Muscle layer of colon (tissue), 2 donors: Measurements from ENCODE around the gene IL1RAPL1.

ENCODE experiments used
- H3K27ac ChIP-seq: one replicate; pipeline ENCODE4 v1.7.0; 2013; ENCODE audit warnings: low read depth, mild to moderate bottlenecking, low read length, moderate library complexity
- H3K27me3 ChIP-seq, 2 donors: one replicate each; pipeline ENCODE4 v1.7.0; 2013; ENCODE audit warnings: low read length in 2 of 2, mild to moderate bottlenecking in 2 of 2; ENCODE audit not compliant: insufficient read depth in 2 of 2, control insufficient read depth in 1 of 2
- H3K36me3 ChIP-seq: one replicate; pipeline ENCODE4 v1.7.0; 2013; ENCODE audit warnings: mild to moderate bottlenecking, low read length; ENCODE audit not compliant: insufficient read depth
- H3K4me1 ChIP-seq: one replicate; pipeline ENCODE4 v1.7.0; 2013; ENCODE audit warnings: mild to moderate bottlenecking, low read length; ENCODE audit not compliant: insufficient read depth
- H3K4me3 ChIP-seq, 2 donors: one replicate each; pipeline ENCODE4 v1.7.0; 2013; ENCODE audit warnings: low read length in 2 of 2, low read depth in 1 of 2, mild to moderate bottlenecking in 1 of 2, moderate library complexity in 1 of 2
- H3K9ac ChIP-seq: one replicate; pipeline ENCODE4 v1.7.0; 2013; ENCODE audit warnings: low read length
- H3K9me3 ChIP-seq: one replicate; pipeline ENCODE4 v1.7.0; 2013; ENCODE audit warnings: mild to moderate bottlenecking, low read length
- donor health status: abdominal sarcoma.
- donor health status: Adenocarcinoma of cecum.

Gene IL1RAPL1

DNA sequence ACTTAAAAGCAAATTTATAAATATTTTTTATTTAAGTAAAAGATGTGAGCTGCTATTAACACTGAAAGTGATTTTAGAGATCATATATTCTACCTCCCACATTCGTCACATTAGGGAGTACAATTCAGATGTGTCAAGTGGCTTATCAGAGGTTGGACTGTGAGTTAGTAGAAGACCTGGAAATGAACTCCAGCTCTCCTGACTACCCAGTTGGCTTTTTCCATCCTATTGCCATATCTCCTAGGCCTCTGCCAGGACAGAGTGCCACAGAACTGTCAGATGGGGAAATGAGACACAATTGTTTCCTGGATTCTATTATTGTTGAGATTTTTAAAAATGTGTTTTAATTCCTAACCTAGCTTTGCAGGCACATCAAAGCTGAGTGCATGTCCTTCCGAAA is 994.0 kb downstream of the IL1RAPL1 start:
- Histone ChIP-seq H3K4me1 (no peaks in the 10 kb centered on the region), H3K4me3 (no peak overlapping the region), H3K36me3 (no peaks in the 10 kb centered on the region), H3K9ac (no peak overlapping the region), H3K27ac (no peak overlapping the region), H3K9me3 (no peaks in the 10 kb centered on the region), H3K27me3 (no peaks in the 10 kb centered on the region)

DNA sequence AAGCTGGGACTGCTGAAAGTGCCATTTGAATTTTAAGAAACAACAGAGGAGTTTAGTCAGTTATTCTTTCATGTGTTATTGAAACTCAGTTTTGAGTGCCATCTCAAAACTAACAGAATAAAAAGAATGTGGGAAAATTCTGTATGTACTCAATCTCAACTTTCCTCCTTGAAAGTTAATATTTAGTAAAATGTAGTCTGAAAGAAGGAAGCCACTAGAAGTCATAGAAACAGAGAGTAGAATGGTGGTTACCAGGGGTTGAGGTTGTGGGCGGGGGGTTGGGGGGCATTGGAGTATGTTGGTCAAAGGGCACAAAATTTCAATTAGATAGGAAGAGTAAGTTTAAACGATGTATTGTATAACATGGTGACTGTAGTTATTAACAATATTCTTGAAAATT is 999.9 kb downstream of the IL1RAPL1 start:
- Histone ChIP-seq H3K27me3 (no peaks in the 10 kb centered on the region), H3K4me1 (no peaks in the 10 kb centered on the region), H3K9ac (no peak overlapping the region), H3K4me3 (no peak overlapping the region), H3K27ac (no peak overlapping the region), H3K36me3 (no peaks in the 10 kb centered on the region), H3K9me3 (no peaks in the 10 kb centered on the region)

DNA sequence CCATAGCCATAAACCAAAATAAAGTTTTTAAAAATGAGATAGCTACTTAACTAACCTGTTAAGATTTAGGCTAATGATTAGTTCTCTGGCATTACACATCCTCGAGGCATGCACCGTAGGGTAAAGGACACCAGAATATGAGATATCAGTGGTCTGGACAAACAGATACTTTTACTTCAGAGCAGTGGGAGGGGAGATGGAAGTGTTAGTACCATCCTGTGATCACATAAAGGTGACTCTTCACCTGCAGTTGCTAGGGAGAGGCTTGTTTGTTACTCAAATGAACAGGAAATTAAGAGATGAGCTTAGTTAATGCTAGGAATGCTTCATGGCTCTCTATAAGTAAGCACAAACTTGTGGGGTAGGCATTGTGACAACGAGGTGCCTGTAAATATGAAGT is 1003.7 kb downstream of the IL1RAPL1 start:
- Histone ChIP-seq H3K4me1 (no peaks in the 10 kb centered on the region), H3K9ac (no peak overlapping the region), H3K27ac (no peak overlapping the region), H3K4me3 (no peak overlapping the region), H3K27me3 (no peaks in the 10 kb centered on the region), H3K36me3 (no peaks in the 10 kb centered on the region), H3K9me3 (no peaks in the 10 kb centered on the region)

DNA sequence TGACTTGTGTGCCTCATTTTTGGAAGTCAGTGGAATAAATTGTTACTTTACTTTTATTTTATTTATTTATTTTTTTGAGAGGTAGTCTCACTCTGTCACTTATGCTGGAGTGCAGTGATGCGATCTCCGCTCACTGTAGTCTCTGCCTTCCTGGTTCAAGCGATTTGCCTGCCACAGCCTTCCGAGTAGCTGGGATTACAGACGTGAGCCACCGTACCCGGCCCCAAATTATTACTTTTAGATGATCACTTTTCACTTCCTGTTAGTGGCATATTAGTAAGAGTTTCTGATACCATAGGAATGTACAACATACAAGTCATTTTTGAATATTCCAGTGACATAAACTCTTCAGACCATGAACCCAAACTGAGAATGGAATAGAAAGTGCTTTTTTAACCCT is 1017.1 kb downstream of the IL1RAPL1 start:
- Histone ChIP-seq H3K36me3 (no peaks in the 10 kb centered on the region), H3K4me1 (no peaks in the 10 kb centered on the region), H3K27me3 (no peaks in the 10 kb centered on the region), H3K4me3 (no peak overlapping the region), H3K27ac (no peak overlapping the region), H3K9ac (no peak overlapping the region), H3K9me3 (no peaks in the 10 kb centered on the region)

DNA sequence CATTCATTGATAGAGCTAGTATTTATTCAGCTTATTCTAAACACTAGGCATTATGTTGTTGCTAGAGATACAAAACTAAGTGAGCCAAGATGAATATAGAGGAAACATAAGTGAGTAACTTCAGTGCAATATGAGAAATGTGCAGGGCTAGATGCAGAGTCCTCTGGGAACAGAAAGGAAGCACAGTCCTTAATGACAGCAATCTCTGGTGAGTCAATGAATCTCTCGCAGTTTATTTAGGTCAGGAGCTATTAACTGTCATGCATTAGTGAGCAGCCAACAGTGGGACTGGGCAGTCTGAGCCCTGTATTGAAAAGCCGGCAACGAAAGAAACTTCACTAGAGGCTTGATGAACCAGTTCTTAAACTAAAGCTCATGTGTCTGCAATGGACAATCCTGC is 1030.0 kb downstream of the IL1RAPL1 start:
- no peaks in the 10 kb centered on the region for H3K27me3 ChIP-seq
- no peaks in the 10 kb centered on the region for H3K9me3 ChIP-seq
- no peak overlapping the region for H3K9ac ChIP-seq
- H3K36me3 ChIP-seq: no peaks in the 10 kb centered on the region
- H3K27ac ChIP-seq: no peak overlapping the region
- H3K4me3 ChIP-seq: no peak overlapping the region
- no peaks in the 10 kb centered on the region for H3K4me1 ChIP-seq

DNA sequence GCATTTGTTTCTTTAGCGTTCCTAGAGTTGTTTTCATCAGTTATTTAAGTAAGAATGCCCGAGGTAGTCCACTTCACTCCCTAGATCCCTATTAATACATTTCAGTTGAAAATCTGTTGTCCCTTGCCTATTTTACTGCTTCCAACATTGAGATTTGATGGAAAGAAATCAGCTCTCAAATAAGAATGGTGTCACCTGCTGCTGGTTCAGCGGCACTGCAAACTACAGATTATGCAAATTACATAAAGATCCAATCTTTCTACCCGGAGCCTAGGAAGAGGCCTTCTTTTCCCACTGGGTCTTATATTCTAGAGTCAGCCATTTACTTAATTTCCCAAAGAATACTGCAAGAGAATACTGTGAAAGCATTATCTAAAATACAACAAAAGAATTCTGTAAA is 1030.5 kb downstream of the IL1RAPL1 start:
- no peak overlapping the region for H3K4me3 ChIP-seq
- no peaks in the 10 kb centered on the region for H3K9me3 ChIP-seq

DNA sequence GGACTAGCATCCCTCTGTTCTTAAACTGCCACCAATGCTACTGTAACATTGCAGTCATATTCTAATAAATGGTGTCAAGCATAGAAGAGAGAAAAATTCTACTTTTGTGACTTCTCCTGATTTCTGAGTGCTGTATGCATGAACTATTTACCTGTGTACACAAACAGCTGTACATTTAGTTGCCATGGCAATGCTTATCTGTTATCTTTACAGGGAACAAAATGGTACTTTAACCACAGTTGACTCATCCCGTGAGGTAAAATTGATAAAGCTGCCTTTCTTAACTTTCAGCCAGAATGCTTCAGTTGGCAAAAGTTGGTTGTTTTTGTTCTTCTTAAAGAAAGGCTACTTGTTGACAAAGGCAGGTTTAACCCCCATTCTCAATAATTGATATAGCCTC is 1040.6 kb downstream of the IL1RAPL1 start:
- H3K27me3 ChIP-seq: no peaks in the 10 kb centered on the region
- H3K27ac ChIP-seq: no peak overlapping the region
- no peaks in the 10 kb centered on the region for H3K4me1 ChIP-seq
- H3K9ac ChIP-seq: no peak overlapping the region
- no peak overlapping the region for H3K4me3 ChIP-seq
- no peaks in the 10 kb centered on the region for H3K36me3 ChIP-seq
- H3K9me3 ChIP-seq: no peaks in the 10 kb centered on the region

More for the DNA sequence above, 1030.5 kb downstream of the IL1RAPL1 start:
- Histone ChIP-seq H3K36me3 (no peaks in the 10 kb centered on the region), H3K27ac (no peak overlapping the region), H3K4me1 (no peaks in the 10 kb centered on the region), H3K27me3 (no peaks in the 10 kb centered on the region), H3K9ac (no peak overlapping the region)

DNA sequence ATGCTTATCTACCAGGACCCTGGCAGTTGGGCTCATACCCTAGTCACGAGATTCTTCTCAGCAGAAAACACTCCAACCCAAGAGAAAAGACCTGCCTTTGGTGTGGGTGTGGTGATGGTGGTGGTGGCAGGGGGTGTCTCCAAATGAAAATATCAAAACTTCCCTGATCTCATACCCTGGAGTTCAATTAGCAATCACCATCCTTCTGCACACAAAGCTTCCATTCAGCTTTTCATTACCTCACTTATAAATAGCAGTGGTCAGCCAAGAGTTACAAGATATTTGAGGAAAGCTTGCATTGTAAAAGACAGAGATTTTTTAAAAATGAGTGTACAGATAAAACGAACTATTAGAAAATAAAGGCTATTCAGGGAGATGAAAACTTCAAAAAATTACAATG is 1047.3 kb downstream of the IL1RAPL1 start:
- Histone ChIP-seq H3K27ac (no peak overlapping the region), H3K4me1 (no peaks in the 10 kb centered on the region), H3K9ac (no peak overlapping the region), H3K27me3 (no peaks in the 10 kb centered on the region), H3K4me3 (no peak overlapping the region), H3K9me3 (no peaks in the 10 kb centered on the region), H3K36me3 (no peaks in the 10 kb centered on the region)

DNA sequence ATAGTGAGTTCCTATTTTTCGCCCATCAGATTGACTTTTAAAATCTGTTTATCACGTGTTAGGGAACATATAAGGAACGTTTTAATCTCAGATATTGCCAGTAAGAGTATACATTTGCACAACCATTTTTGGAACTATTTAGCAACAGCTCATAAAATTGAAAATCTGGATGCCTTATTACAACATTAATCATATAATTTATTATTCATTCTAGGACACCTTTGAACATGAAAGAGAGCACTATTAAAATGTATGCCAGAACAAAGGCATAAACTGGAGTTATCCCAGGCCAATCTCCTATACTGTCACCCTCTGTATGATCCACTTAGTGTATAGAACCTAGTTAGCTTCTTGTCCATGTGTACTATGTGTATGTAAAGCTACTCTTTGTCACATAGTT is 1049.1 kb downstream of the IL1RAPL1 start:
- Histone ChIP-seq H3K4me1 (no peaks in the 10 kb centered on the region), H3K9ac (no peak overlapping the region), H3K9me3 (no peaks in the 10 kb centered on the region), H3K36me3 (no peaks in the 10 kb centered on the region), H3K4me3 (no peak overlapping the region), H3K27me3 (no peaks in the 10 kb centered on the region), H3K27ac (no peak overlapping the region)

DNA sequence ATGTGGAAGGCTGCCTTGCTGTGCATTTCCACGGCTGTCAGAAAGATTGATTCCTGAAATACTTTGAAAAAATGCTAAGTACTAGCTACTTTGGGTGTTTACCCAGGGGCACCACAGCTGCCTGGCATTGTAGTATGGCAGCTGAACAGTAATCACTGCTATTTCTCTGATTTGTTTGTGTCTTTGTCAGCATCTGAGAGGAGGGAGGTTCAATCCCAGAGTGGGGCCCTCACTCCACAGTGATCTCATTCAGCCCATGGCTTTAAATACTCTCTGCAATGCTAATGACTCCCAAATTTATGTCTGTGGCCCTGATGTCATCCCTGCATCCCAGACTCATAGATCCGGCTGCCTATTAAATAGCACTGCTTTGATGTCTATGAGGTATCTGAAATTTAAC is 1052.9 kb downstream of the IL1RAPL1 start:
- no peaks in the 10 kb centered on the region for H3K27me3 ChIP-seq
- no peaks in the 10 kb centered on the region for H3K36me3 ChIP-seq
- H3K4me1 ChIP-seq: no peaks in the 10 kb centered on the region
- no peaks in the 10 kb centered on the region for H3K9me3 ChIP-seq
- no peak overlapping the region for H3K4me3 ChIP-seq
- H3K9ac ChIP-seq: no peak overlapping the region
- no peak overlapping the region for H3K27ac ChIP-seq

DNA sequence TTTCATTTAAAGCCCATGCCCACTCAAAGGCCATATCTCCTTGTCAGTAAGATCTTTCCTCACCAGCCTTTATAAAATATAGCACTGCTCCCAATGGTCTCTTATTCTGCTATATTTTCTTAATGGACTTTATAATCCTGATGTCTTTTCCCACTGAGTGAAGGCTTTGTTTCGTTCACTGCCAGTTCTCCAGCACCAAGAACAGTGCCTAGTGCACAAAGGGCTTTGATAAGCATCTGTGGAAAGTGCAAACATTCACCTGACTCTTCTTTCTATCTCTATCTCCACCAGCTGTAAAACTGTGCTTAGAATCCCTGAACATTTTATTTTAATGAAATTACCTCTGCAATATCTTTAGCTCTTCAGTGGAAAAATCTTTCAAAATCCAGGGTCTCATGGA is 1054.2 kb downstream of the IL1RAPL1 start:
- no peaks in the 10 kb centered on the region for H3K36me3 ChIP-seq
- H3K27me3 ChIP-seq: no peaks in the 10 kb centered on the region
- H3K4me1 ChIP-seq: no peaks in the 10 kb centered on the region
- no peaks in the 10 kb centered on the region for H3K9me3 ChIP-seq
- H3K9ac ChIP-seq: no peak overlapping the region
- no peak overlapping the region for H3K27ac ChIP-seq
- H3K4me3 ChIP-seq: no peak overlapping the region

DNA sequence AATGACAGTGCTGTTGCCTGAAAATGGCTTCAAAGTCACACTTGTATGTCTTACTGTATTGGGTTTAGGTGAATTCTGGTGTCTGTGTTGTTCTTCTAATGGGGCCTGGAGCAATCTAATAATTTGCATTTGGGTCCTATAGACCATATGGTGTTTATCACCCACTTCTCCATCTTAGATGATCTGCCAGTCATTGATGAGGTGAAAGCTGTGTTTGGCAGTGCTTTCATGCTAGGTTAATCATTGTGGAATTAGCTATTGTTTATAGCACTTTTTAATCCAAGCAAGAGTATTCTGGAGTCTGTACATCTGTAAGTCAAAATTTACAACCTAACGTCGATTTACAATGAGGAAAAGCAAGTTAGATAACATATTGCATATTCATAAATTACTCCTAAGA is 1055.9 kb downstream of the IL1RAPL1 start:
- Histone ChIP-seq H3K36me3 (no peaks in the 10 kb centered on the region), H3K27ac (no peak overlapping the region), H3K4me3 (no peak overlapping the region), H3K27me3 (no peaks in the 10 kb centered on the region), H3K9ac (no peak overlapping the region), H3K4me1 (no peaks in the 10 kb centered on the region), H3K9me3 (no peaks in the 10 kb centered on the region)
